Measurements from ENCODE around the gene PLTP. TPM values are rescaled to one million over a fixed set of nuclear protein-coding genes. Genes with fewer than 3 reads are reported as not detected.

Gene PLTP
- total and polyA plus RNA-seq, 2 of the 13 experiments (the other 11 are each of a cell fraction or from before 2014, with no cell fraction given) = 16.9 to 28.6 TPM

GRCh38 chr20:45935416-45936046 lies 23.6 kb upstream of the PLTP start (continued):
- TF ChIP-seq, protein P1, sequence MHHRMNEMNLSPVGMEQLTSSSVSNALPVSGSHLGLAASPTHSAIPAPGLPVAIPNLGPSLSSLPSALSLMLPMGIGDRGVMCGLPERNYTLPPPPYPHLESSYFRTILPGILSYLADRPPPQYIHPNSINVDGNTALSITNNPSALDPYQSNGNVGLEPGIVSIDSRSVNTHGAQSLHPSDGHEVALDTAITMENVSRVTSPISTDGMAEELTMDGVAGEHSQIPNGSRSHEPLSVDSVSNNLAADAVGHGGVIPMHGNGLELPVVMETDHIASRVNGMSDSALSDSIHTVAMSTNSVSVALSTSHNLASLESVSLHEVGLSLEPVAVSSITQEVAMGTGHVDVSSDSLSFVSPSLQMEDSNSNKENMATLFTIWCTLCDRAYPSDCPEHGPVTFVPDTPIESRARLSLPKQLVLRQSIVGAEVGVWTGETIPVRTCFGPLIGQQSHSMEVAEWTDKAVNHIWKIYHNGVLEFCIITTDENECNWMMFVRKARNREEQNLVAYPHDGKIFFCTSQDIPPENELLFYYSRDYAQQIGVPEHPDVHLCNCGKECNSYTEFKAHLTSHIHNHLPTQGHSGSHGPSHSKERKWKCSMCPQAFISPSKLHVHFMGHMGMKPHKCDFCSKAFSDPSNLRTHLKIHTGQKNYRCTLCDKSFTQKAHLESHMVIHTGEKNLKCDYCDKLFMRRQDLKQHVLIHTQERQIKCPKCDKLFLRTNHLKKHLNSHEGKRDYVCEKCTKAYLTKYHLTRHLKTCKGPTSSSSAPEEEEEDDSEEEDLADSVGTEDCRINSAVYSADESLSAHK (CRISPR knock-in tag; IDR thresholded peaks at IDR 0.05; ENCODE audit: borderline replicate concordance) = 0 out of 2 replicates have a peak, but pooled peaks have one; percentile 77
- TF ChIP-seq RFXAP (CRISPR knock-in tag; IDR thresholded peaks at IDR 0.05; ENCODE audit: borderline replicate concordance) = no peak
- TF ChIP-seq RFX3 (CRISPR knock-in tag; IDR thresholded peaks at IDR 0.05) = 0 out of 2 replicates have a peak, but pooled peaks have one; percentile 46
- TF ChIP-seq, protein P2, sequence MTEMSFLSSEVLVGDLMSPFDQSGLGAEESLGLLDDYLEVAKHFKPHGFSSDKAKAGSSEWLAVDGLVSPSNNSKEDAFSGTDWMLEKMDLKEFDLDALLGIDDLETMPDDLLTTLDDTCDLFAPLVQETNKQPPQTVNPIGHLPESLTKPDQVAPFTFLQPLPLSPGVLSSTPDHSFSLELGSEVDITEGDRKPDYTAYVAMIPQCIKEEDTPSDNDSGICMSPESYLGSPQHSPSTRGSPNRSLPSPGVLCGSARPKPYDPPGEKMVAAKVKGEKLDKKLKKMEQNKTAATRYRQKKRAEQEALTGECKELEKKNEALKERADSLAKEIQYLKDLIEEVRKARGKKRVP (CRISPR knock-in tag; IDR thresholded peaks at IDR 0.05) = no peak; a peak in 1 of 4 replicates
- TF ChIP-seq ZNF335 (CRISPR knock-in tag; IDR thresholded peaks at IDR 0.05) = no peak
- TF ChIP-seq RARG (CRISPR knock-in tag; IDR thresholded peaks at IDR 0.05; ENCODE audit: low read depth) = no peak
- peak; percentile 26; the same call in 1 of the 2 replicates for TF ChIP-seq CREM (IDR thresholded peaks at IDR 0.05)
- no peak for TF ChIP-seq CREM (CRISPR knock-in tag; IDR thresholded peaks at IDR 0.05)
- no peak for TF ChIP-seq NFYC (CRISPR knock-in tag; IDR thresholded peaks at IDR 0.05)
- no peak for TF ChIP-seq ZNF274 (CRISPR knock-in tag; IDR thresholded peaks at IDR 0.05)
- TF ChIP-seq AFF4 (CRISPR knock-in tag; IDR thresholded peaks at IDR 0.05) = no peak
- TF ChIP-seq ARHGAP35 (CRISPR knock-in tag; IDR thresholded peaks at IDR 0.05; ENCODE audit: borderline replicate concordance) = no peak
- TF ChIP-seq LCORL (IDR thresholded peaks at IDR 0.05) = no peak
- no peak; the same call in 1 of the 2 replicates for TF ChIP-seq LCORL (CRISPR knock-in tag; IDR thresholded peaks at IDR 0.05)
- 0 out of 2 replicates have a peak, but pooled peaks have one; percentile 67 for TF ChIP-seq SMAD9 (CRISPR knock-in tag; IDR thresholded peaks at IDR 0.05)
- peak; percentile 67; the same call in 1 of the 2 replicates for TF ChIP-seq TP53 (CRISPR knock-in tag; conservative IDR thresholded peaks at IDR 0.05)
- TF ChIP-seq TFDP1 (CRISPR knock-in tag; IDR thresholded peaks at IDR 0.05; ENCODE audit: borderline replicate concordance) = no peak
- TF ChIP-seq ZBTB44 (CRISPR knock-in tag; IDR thresholded peaks at IDR 0.05) = 0 out of 2 replicates have a peak, but pooled peaks have one; percentile 42
- 0 out of 2 replicates have a peak, but pooled peaks have one; percentile 31 for TF ChIP-seq HNF4A (CRISPR knock-in tag; IDR thresholded peaks at IDR 0.05)
- no peak for TF ChIP-seq ZNF292 (CRISPR knock-in tag; IDR thresholded peaks at IDR 0.05; ENCODE audit: borderline replicate concordance, low read depth)

All from HepG2 (cell line).